Epithelial cell of proximal tubule (primary cell): Measurements from ENCODE around the gene CEP20. TPM values are rescaled to one million over a fixed set of nuclear protein-coding genes. Genes with fewer than 3 reads are reported as not detected.

Experiments
- DNase-seq: peaks from one replicate; pipeline ENCODE4 v3.0.0-alpha.2; 2011; ENCODE audit warnings: low read depth
- H3K4me3 ChIP-seq: 2 replicates; pipeline ENCODE4 v1.5.1; 2011; ENCODE audit warnings: low read depth, mild to moderate bottlenecking, low read length
- total RNA-seq: library from RNA; depleted of rRNA; stranded (reverse); fragments of >200 nt; gene quantifications from 2 replicates; pipeline ENCODE4 v1.2.3, GENCODE V29; 2015
- TF ChIP-seq, protein P1 (sequence below): conservative IDR thresholded peaks from 2 replicates; pipeline ENCODE4 v1.5.1; 2012; ENCODE audit warnings: low read depth, mild to moderate bottlenecking, low read length

CEP20 gene
- total RNA-seq, 1 donor from 2014 or later: 39.1 TPM

DNA sequence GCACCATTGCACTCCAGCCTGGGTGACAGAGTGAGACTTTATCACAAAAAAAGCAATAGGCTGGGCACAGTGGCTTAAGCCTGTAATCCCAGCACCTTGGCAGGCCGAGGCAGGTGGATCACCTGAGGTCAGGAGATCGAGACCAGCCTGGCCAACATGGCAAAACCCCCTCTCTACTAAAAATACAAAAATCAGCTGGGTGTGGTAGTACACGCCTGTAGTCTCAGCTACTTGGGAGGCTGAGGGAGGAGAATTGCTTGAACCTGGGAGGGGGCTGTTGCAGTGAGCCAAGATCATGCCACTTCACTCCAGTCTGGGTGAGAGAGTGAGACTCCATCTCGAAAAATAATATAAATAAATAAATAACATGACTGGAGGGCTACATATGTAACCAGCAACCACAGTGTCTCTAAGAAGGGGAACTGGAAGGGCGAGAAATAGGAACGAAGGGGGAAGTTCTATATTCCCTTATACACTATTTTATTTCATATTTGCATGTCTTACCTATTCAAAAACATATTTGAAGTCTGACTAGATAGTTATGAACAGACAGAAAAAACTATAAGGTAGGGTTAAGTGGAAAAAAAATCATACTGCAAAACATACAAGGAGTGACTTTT lies 57.5 kb downstream of the CEP20 start:
- H3K4me3 ChIP-seq: no peak overlapping the region
- TF ChIP-seq, protein P1, sequence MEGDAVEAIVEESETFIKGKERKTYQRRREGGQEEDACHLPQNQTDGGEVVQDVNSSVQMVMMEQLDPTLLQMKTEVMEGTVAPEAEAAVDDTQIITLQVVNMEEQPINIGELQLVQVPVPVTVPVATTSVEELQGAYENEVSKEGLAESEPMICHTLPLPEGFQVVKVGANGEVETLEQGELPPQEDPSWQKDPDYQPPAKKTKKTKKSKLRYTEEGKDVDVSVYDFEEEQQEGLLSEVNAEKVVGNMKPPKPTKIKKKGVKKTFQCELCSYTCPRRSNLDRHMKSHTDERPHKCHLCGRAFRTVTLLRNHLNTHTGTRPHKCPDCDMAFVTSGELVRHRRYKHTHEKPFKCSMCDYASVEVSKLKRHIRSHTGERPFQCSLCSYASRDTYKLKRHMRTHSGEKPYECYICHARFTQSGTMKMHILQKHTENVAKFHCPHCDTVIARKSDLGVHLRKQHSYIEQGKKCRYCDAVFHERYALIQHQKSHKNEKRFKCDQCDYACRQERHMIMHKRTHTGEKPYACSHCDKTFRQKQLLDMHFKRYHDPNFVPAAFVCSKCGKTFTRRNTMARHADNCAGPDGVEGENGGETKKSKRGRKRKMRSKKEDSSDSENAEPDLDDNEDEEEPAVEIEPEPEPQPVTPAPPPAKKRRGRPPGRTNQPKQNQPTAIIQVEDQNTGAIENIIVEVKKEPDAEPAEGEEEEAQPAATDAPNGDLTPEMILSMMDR: no peak
- DNase-seq: no peak

DNA sequence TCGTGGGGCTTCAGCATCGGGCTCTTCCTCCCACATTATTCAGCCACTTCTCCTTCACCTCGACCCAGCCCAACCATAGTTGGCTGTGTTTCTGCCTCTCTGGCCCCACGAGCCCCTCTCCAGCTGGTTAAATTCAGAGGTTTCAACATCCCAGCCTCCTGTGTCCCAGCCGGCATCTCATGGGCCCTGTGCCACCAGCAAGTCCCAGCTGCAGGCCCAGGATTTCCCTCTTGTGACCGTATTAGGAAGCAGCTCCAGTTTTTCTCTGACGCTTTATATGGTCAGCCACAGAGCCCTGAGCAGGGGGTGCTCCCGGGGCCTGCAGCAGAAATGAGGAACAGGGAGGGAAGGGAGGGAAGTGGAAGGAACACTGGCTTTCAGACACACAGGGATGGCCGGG lies 58.9 kb downstream of the CEP20 start:
- H3K4me3 ChIP-seq: no peak overlapping the region
- TF ChIP-seq, protein P1: no peak
- no peak for DNase-seq

DNA sequence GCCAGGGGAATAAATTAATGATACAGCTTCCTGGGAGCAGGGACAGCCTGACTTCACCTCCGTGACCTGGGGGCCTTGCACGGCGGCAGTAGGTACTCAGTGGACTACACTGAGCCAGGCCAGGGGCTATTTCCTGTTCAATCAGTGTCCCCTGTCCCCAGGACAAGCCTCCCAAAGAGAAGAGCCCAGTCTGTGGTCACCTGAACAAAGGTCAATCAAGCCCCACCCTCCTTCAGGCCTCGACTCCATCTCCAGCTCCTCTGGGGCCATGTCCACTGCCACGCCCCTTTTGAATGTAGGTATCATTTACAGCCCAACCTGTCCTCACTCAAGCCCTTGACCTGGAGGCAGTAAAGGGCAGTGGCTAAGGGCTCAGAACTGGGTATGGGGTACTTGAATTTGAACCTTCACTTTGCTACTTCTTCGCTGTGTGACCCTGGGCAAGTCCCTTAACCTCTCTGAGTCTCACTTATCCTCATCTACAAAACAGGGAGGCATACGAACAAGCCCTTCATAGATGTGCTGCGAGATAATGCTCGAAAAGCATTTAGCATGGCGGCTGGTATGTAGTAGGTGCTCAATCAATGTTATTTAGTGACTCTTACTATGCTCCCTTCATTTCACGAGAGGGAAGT lies 60.6 kb downstream of the CEP20 start:
- H3K4me3 ChIP-seq: no peak overlapping the region
- TF ChIP-seq, protein P1: no peak
- no peak for DNase-seq

DNA sequence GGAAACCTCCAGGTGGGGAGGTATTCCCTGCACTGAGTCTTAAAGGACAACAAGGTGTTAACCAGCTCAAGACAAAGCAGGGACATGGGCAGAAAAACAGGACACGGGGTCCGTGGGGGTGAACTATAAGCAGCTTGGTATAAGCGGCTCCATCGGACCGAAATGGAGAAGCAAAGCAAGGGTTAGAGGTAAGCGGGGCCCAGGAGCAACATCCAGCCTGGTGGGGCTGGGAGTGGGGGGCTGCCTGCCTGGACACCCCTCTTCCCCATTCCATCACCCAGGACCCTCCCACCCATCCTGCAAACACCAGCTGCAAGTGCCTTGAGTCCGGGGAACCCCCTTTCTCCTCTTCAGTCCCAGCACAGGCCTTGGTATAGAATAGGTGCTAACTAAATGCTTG lies 61.1 kb downstream of the CEP20 start:
- TF ChIP-seq, protein P1: no peak
- H3K4me3 ChIP-seq: no peak overlapping the region

DNA sequence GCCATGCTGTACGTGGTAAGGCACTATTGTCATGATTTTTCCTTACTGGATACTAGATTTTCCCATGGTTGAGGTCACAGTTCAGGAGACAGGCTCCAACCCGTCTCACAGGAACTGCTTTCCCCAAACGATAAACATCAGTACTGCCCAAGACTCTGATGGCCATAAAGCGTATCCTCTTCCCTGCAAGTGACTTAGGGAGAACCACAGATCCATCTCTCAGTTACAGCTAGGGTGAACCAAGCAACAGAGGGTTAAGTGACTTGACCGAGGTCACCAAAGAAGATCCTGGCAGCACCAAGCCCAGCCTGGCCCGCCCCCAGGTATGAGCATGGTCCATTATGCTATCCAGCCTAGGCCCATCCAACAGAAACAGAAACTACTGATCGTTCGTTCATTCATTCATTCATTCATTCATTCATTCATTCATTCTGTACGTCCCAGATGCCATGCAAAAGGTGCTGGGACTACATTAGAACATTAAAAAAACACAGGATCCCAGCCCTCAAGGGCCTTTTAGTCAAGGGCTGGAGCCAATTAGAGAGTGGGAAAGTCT lies 62.6 kb downstream of the CEP20 start:
- TF ChIP-seq, protein P1: no peak
- DNase-seq: no peak
- no peak overlapping the region for H3K4me3 ChIP-seq

More for the DNA sequence above, 61.1 kb downstream of the CEP20 start:
- no peak for DNase-seq

DNA sequence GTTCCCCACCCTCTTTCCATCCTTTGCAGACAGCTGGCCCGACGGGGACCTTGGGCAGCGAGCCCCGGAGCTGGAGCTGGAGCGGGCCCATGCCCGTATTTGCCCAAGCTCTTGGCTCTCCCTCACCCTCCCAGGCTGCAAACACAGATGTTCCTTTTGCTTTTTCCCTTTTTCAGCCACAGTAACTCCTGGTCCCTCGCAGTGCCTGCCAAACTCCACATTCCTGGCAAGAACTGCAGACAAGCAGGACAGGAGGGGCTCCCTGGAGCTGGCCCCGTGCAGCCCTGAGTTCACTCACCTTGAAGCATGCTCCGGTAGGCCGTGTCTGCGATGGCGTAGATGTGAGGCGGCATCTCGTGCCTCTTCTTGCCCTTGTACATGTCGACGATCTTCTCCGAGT lies 65.4 kb downstream of the CEP20 start:
- TF ChIP-seq, protein P1: no peak
- no peak for DNase-seq
- no peak overlapping the region for H3K4me3 ChIP-seq

DNA sequence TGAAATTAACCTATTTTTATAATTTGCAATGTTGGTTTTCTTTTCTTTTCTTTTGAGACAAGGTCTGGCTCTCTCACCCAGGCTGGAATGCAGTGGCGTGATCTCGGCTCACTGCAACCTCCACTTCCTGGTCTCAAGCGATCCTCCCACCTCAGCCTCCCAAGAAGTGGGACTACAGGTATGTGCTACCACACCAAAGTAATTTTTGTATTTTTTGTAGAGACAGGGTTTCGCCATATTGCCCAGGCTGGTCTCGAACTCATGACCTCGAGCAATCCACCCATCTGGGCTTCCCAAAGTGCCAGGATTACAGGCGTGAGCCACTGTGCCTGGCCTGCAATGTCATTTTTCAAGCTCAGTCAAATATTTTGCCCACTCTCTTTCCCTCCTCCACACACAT lies 67.6 kb downstream of the CEP20 start:
- no peak for DNase-seq
- TF ChIP-seq, protein P1: no peak
- no peak overlapping the region for H3K4me3 ChIP-seq
